GM10847 (cell line): ENCODE data around the gene KCMF1.

Experiments used
- POLR2A ChIP-seq: IDR thresholded peaks from 2 replicates; pipeline ENCODE4 v1.6.1; 2011; ENCODE audit not compliant: insufficient read length; ENCODE audit errors: extremely low read depth

KCMF1 gene

GRCh38 chr2:85076618-85077274 is 105.8 kb downstream of the KCMF1 start:
- no peak for TF ChIP-seq POLR2A

GRCh38 chr2:85077859-85078419 is 107.0 kb downstream of the KCMF1 start:
- no peak for TF ChIP-seq POLR2A

GRCh38 chr2:85078536-85078935 is 107.6 kb downstream of the KCMF1 start:
- TF ChIP-seq POLR2A = no peak

- no peak for TF ChIP-seq POLR2A
These were observed 112.1 kb downstream of the KCMF1 start for GRCh38 chr2:85083092-85083491.

- TF ChIP-seq POLR2A = no peak
These were observed 114.6 kb downstream of the KCMF1 start for GRCh38 chr2:85085563-85085962.

- no peak for TF ChIP-seq POLR2A
These were observed 116.6 kb downstream of the KCMF1 start for GRCh38 chr2:85087541-85087940.

- no peak for TF ChIP-seq POLR2A
These were observed 118.0 kb downstream of the KCMF1 start for GRCh38 chr2:85088921-85089320.

- TF ChIP-seq POLR2A = no peak
These were observed 118.6 kb downstream of the KCMF1 start for GRCh38 chr2:85089585-85089984.

- TF ChIP-seq POLR2A = no peak
These were observed 120.9 kb downstream of the KCMF1 start for GRCh38 chr2:85091838-85092237.

GRCh38 chr2:85095094-85095493 is 124.1 kb downstream of the KCMF1 start:
- TF ChIP-seq POLR2A = no peak

GRCh38 chr2:85096616-85097015 is 125.7 kb downstream of the KCMF1 start:
- no peak for TF ChIP-seq POLR2A

GRCh38 chr2:85104228-85104627 is 133.3 kb downstream of the KCMF1 start:
- no peak for TF ChIP-seq POLR2A

- TF ChIP-seq POLR2A = no peak
These were observed 135.7 kb downstream of the KCMF1 start for GRCh38 chr2:85106489-85107180.
